Left colon (tissue), 2 donors: ENCODE measurements around the gene DAND5. TPM values are rescaled to one million over a fixed set of nuclear protein-coding genes. Genes with fewer than 3 reads are reported as not detected.
"Not testable (repeated sequence)": the region's sequence is repeated elsewhere in the genome, so short reads cannot be mapped to it uniquely, and the experiment has no call there.

ENCODE experiments used
- ATAC-seq: fragments of 200-7000 bp; cut with Tn5 transposase; one replicate; pipeline ENCODE4 v1.9.1; 2020; ENCODE audit warnings: mild to moderate bottlenecking, moderate library complexity
- DNase-seq, 2 donors: peaks; one replicate each; pipeline ENCODE4 v3.0.0-alpha.2; 2020
- intact Hi-C, 2 donors: fragments of 100-400 bp; cut with DNase I in 1 of 2; cut with micrococcal nuclease in 1 of 2; formaldehyde crosslinking; loops; one replicate each; pipeline versions ENCODE4 v1.11.2 to v1.14.0; 2022; cut with DNase I, micrococcal nuclease
- total RNA-seq, 2 donors: library from RNA; stranded (reverse); fragmentation: NEBNext Ultra II Directional; extraction: Animal tissue kit (Norgen Biotek cat#: 25700); gene quantifications; one replicate each; pipeline ENCODE4 v1.2.1, GENCODE V29; 2021
- donor health status: DM: no; HTN: no; CAD: no.
- donor health status: DM: yes; HTN: yes; CAD: no.

The DAND5 gene
- total RNA-seq, 2 donors from 2014 or later, result 0.18 to 0.50 TPM

DNA sequence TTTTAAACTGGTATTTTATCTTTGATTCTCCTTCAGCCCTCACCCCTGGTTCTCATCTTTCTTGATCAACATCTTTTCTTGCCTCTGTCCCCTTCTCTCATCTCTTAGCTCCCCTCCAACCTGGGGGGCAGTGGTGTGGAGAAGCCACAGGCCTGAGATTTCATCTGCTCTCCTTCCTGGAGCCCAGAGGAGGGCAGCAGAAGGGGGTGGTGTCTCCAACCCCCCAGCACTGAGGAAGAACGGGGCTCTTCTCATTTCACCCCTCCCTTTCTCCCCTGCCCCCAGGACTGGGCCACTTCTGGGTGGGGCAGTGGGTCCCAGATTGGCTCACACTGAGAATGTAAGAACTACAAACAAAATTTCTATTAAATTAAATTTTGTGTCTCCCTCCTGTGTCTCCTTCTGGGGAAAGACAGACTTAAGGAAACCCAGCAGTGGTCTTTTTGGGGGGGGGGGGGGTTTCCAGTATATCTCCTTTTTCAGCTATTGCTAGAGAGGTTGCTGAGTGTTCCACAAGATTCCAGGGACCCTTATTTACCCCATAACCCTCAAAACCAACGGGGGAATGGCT is 25.2 kb upstream of the DAND5 start:
- DNase-seq, result no peak
- no peak for ATAC-seq
- intact Hi-C loops, result no loop called here

GRCh38 chr19:12945479-12946091 is 23.8 kb upstream of the DAND5 start, which contains the start of gene RAD23A:
TSS of gene RAD23A (plus strand) at chr19:12945862. CDS start at chr19:12945949, 87 bp downstream.
- intact Hi-C loops, result no loop called here

DNA sequence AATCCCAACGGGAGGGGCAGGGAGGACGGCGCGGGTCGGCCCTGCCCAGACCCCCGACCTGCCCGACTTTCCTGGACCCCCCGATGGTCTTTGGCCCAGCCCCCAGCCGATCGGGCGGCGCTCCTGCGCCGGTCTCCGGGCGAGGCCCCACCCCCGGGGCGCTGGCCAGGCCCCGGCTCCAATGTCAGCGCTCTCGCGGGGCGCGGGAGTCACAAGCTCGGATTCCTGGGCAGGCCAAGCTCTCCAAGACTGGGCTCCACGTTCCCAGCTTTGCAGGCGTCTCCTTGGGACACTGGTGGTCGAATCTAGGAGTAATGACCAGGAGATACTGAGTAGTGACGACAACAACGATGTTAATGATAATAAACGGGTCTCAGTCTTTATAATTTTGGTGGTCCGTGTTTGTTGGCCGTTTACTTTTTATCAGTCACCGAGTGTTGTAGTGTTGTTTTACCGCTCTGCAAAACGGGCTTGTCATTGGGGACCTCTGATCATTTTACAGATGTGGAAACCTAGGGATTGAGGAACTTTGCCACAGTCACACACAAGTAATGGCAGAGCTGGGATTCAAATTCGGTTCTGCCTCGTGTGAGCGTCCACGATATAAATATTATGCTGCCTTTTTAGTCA is 23.2 kb upstream of the DAND5 start:
- intact Hi-C loops, result no loop called here
- ATAC-seq (peak; percentile 82), DNase-seq (peak; percentile 74 to 76)

More at GRCh38 chr19:12945479-12946091, 23.8 kb upstream of the DAND5 start, which contains the start of gene RAD23A:
- DNase-seq (peak; percentile 97 to 100), ATAC-seq (peak; percentile 93)

- intact Hi-C loops, result no loop called here
- ATAC-seq, result no peak
- no peak for DNase-seq
These were observed 22.5 kb upstream of the DAND5 start for GRCh38 chr19:12946731-12947496.

DNA sequence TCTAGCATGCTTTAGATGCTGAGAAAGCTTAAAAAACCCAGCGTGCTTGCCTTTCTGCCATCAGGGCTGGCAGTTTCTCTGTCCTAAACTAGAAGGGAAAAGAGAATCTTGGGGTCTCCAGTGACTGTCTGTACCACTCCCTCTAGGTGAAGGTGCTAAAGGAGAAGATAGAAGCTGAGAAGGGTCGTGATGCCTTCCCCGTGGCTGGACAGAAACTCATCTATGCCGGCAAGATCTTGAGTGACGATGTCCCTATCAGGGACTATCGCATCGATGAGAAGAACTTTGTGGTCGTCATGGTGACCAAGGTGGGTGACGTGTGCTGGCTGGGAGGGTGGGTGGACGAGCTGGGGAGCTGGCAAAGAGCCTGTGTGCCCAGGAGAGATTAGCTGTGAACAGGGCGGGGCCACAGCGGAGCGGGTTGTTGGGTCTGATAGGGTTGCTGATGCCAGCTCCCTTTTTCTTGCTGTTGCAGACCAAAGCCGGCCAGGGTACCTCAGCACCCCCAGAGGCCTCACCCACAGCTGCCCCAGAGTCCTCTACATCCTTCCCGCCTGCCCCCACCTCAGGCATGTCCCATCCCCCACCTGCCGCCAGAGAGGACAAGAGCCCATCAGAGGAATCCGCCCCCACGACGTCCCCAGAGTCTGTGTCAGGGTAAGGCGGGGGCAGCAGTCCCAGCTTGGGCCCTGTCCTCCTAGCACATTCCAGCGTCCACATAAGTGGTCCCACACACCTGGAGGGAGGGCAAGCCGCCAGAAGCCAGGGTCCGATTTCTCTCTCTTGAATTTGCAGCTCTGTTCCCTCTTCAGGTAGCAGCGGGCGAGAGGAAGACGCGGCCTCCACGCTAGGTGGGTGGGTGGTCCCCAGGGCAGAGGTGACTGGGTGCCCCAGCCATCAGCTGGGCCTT is 21.4 kb upstream of the DAND5 start:
- DNase-seq, result no peak
- intact Hi-C loops, result no loop called here
- no peak for ATAC-seq

DNA sequence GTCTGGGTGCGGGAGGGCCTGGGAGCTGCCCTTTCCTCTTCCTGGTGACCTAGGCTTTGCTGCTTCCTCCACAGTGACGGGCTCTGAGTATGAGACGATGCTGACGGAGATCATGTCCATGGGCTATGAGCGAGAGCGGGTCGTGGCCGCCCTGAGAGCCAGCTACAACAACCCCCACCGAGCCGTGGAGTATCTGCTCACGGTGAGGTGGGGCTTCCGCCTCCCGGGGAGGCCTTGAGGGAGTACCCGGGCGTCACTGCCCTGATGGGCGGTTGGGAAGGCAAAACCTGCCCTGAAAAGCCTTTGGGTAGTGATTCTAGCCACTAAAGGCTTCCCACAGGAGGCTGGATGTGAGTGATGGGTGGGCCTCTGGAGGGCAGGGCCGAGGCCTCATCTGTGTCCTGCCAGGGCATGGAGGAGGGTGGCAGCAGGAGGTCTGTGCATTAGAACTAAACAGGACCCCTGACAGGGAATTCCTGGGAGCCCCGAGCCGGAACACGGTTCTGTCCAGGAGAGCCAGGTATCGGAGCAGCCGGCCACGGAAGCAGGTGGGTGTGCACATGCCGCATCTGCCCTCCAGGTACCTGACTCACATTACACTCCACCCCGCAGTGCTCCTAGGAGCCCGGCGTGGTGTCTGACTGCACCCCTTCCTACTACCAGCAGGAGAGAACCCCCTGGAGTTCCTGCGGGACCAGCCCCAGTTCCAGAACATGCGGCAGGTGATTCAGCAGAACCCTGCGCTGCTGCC is 20.6 kb upstream of the DAND5 start:
- intact Hi-C loops, result no loop called here
- DNase-seq (no peak), ATAC-seq (no peak)

DNA sequence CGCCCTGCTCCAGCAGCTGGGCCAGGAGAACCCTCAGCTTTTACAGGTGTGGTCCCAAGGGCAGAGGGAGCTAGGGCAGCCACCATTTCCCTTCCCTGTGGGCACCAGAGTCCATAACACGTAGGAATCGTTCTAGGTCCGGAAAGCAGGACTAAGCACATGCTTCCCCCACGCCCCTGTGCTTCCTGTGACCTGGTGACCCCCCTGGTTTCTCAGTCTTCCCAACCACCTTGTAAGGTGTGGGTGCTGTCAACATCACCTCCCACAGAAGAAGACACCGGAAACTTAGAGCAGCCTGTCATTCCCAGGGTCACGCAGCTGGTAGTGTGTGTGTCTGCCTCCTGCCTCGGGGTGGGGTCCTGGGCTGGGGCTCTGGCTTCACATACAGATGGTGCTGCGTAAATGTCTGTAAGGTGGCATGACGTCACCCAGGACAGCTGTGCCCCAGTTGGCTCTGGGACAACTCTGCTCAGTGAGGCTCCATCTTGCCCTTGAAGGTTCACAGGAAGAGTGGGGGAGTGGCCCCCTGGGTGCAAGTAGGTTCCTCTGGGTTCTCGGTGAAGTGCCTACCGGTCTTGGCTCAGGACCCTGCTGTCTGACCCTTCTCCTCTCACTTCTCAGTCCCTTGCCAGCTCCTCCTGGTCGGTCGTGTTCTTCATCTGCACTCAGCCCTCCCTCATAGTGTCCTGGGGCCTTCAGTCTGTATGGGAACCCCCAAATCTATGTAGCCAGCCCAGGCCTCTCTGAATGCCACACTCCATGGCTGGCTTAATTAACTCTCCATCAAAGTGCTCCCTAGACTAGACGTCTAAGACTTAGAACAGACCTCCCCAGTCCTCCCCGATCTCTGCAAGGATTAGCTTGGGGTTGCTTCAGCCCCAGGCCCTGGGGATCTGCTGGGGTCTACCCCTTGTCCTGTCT is 19.8 kb upstream of the DAND5 start:
- intact Hi-C loops, result no loop called here

DNA sequence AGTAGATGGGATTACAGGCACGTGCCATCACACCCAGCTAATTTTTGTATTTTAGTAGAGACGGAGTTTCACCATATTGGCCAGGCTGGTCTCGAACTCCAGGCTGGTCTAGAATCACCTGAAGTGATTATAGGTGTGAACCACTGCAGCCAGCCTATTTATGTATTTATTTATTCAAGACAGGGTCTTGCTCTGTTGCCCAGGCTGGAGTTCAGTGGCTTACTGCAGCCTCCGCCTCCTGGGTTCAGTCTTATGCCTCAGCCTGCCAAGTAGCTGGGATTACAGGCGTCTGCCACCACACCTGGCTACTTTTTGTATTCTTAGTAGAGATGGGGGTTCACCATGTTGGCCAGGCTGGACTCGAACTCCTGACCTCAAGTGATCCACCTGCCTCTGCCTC is 17.3 kb upstream of the DAND5 start:
- intact Hi-C loops, ATAC-seq, DNase-seq: not testable (repeated sequence)

More for the DNA sequence above, 19.8 kb upstream of the DAND5 start:
- ATAC-seq, result no peak
- no peak for DNase-seq

GRCh38 chr19:12952488-12953137 is 16.8 kb upstream of the DAND5 start:
- ATAC-seq (no peak), DNase-seq (no peak)
- intact Hi-C loops, result no loop called here

DNA sequence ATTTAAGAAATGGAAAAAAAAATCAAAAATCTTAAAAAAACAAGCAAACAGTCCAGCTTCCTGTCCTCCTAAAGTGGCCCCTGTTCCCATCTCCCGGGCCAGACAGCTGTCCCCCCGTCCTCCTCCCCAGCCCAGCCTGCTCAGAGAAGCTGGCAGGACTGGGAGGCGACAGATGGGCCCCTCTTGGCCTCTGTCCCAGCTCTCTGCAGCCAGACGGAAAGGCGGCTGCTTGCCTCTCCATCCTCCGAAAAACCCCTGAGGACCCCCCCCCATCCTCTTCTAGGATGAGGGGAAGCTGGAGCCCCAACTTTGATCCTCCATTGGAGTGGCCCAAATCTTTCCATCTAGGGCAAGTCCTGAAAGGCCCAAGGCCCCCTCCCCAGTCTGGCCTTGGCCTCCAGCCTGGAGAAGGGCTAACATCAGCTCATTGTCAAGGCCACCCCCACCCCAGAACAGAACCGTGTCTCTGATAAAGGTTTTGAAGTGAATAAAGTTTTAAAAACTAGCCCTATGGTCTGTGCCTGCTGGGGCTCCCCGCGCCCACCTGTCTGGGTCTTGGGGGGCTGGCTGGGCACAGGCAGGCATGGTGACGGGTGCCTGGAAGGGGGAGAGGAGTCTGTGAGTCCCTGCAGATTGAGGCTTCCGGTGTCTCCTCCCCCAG is 16.1 kb upstream of the DAND5 start:
- intact Hi-C loops, result no loop called here
- no peak for ATAC-seq
- DNase-seq, result no peak

DNA sequence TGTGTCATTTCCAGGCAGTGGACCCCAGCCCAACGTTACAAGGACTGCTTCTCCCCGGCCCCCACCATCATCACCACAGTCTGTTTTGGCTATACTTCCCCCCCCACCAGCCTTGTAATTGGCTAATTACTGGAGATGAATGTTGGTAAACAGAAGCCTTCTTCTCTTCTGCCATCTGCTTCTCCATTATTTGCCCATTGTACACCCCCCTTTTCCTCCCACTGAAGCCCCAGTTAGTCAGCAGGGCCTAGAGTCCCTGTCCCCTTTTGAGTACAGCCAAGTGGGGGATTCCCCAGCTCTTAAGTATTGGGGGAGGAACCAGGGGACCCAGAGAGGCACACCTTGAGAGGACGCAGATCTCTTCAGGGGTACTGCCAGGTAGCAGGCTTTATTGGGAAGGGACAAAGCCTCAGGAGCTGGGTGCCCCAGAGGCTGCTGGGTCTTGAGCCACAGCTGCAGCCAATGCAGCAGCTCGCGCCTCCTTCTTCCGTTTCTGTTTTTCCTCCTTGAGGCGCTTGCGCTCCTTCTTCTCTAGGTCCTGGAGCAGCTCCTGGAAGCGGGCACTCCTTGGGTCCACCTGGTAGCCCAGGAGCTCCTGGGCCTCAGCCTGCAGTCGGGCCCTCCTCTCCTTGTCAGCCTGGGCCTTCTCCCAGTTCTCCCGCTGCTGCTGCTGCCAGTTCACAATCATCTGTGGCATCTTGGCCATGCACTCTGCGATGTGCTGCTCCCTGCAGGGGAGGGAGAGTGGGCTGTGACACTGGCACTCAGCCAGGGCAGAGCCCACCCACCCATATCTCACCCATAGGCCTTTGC is 15.4 kb upstream of the DAND5 start:
- intact Hi-C loops, result no loop called here
- no peak for DNase-seq
- ATAC-seq, result no peak

GRCh38 chr19:12954612-12954962 is 14.8 kb upstream of the DAND5 start:
- ATAC-seq, result peak; percentile 58
- DNase-seq, result no peak
- intact Hi-C loops, result no loop called here

DNA sequence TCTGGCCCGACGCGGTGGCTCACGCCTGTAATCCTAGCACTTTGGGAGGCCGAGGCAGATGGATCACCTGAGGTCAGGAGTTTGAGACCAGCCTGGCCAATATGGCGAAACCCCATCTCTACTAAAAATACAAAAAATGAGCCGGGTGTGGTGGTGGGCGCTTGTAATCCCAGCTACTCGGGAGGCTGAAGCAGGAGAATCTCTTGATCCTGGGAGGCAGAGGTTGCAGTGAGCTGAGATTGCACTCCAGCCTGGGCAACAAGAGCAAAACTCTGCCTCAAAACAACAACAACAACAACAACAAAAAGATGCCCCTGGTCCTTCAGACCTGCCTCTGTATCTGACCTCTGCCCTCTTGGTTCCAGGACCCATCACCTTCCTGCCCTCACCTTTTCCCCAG is 13.8 kb upstream of the DAND5 start:
- DNase-seq, intact Hi-C loops, ATAC-seq: not testable (repeated sequence)

- ATAC-seq, result no peak
- intact Hi-C loops, result no loop called here
These were observed 13.4 kb upstream of the DAND5 start for GRCh38 chr19:12955996-12956395.

More at GRCh38 chr19:12955996-12956395, 13.4 kb upstream of the DAND5 start:
- no peak for DNase-seq
